Liver (tissue), 9 donors: ENCODE data around the gene C1QTNF1. TPM values are rescaled to one million over a fixed set of nuclear protein-coding genes. Genes with fewer than 3 reads are reported as not detected.

Source experiments
- DNase-seq: peaks from one replicate; pipeline ENCODE4 v3.0.0-alpha.2; 2017; ENCODE audit warnings: low spot score
- H3K27ac ChIP-seq, 2 donors: one replicate each; pipeline ENCODE4 v1.7.0; 2013; ENCODE audit warnings: inconsistent platforms in 2 of 2, low read length in 2 of 2, control low read depth in 1 of 2, low read depth in 1 of 2, mild to moderate bottlenecking in 1 of 2
- H3K27me3 ChIP-seq, 4 donors: one replicate each; pipeline versions ENCODE4 v1.6.1 to v1.7.0; 2013; ENCODE audit warnings: low read length in 3 of 4, inconsistent platforms in 1 of 4, mild to moderate bottlenecking in 1 of 4, moderate library complexity in 1 of 4; ENCODE audit not compliant: control insufficient read depth in 4 of 4, insufficient read depth in 4 of 4
- H3K36me3 ChIP-seq, 4 donors: one replicate each; pipeline versions ENCODE4 v1.6.1 to v1.7.0; 2013; ENCODE audit warnings: low read length in 3 of 4, mild to moderate bottlenecking in 3 of 4, low read depth in 1 of 4, moderate library complexity in 1 of 4; ENCODE audit not compliant: control insufficient read depth in 4 of 4, insufficient read depth in 3 of 4
- H3K4me1 ChIP-seq, 4 donors: one replicate each; pipeline versions ENCODE4 v1.6.1 to v1.7.0; 2013; ENCODE audit warnings: low read length in 3 of 4, mild to moderate bottlenecking in 3 of 4, moderate library complexity in 1 of 4; ENCODE audit not compliant: control insufficient read depth in 4 of 4, insufficient read depth in 4 of 4
- H3K4me3 ChIP-seq, 3 donors: one replicate each; pipeline versions ENCODE4 v1.6.1 to v1.7.0; 2013; ENCODE audit warnings: low read length in 3 of 3, control low read depth in 1 of 3, low read depth in 1 of 3, mild to moderate bottlenecking in 1 of 3
- H3K9ac ChIP-seq, 2 donors: one replicate each; pipeline ENCODE4 v1.7.0; 2013; ENCODE audit warnings: low read length in 2 of 2, mild to moderate bottlenecking in 2 of 2, moderate library complexity in 2 of 2, control low read depth in 1 of 2, low read depth in 1 of 2
- H3K9me3 ChIP-seq, 4 donors: one replicate each; pipeline versions ENCODE4 v1.6.1 to v1.7.0; 2013; ENCODE audit warnings: low read length in 3 of 4; ENCODE audit not compliant: control insufficient read depth in 4 of 4
- ATF3 ChIP-seq: IDR thresholded peaks from 2 replicates; pipeline ENCODE4 v1.6.1; 2016; ENCODE audit warnings: antibody characterized with exemption
- EGR1 ChIP-seq, 2 donors: IDR thresholded peaks; 2 replicates each; pipeline ENCODE4 v1.6.1; 2016 to 2018; ENCODE audit warnings: antibody characterized with exemption in 2 of 2, low read depth in 2 of 2
- FOXA1 ChIP-seq: IDR thresholded peaks from 2 replicates; pipeline ENCODE4 v1.6.1; 2016; ENCODE audit warnings: antibody characterized with exemption
- GABPA ChIP-seq, 2 donors: IDR thresholded peaks in 1 of 2; conservative IDR thresholded peaks in 1 of 2; 2 replicates each; pipeline ENCODE4 v1.6.1; 2016; ENCODE audit warnings: antibody characterized with exemption in 2 of 2, mild to moderate bottlenecking in 1 of 2, moderate library complexity in 1 of 2
- HNF4A ChIP-seq, 2 donors: conservative IDR thresholded peaks; 2 replicates each; pipeline ENCODE4 v1.6.1; 2016; ENCODE audit warnings: antibody characterized with exemption in 2 of 2, mild to moderate bottlenecking in 2 of 2
- HNF4G ChIP-seq: IDR thresholded peaks from 2 replicates; pipeline ENCODE4 v1.6.1; 2016; ENCODE audit warnings: antibody characterized with exemption
- JUND ChIP-seq, 2 donors: IDR thresholded peaks; 2 replicates each; pipeline ENCODE4 v1.6.1; 2016; ENCODE audit warnings: antibody characterized with exemption in 2 of 2
- MAX ChIP-seq: IDR thresholded peaks from 2 replicates; pipeline ENCODE4 v1.6.1; 2016; ENCODE audit warnings: antibody characterized with exemption
- NR2F2 ChIP-seq: IDR thresholded peaks from 2 replicates; pipeline ENCODE4 v1.6.1; 2016; ENCODE audit warnings: antibody characterized with exemption
- RAD21 ChIP-seq, 2 donors: IDR thresholded peaks; 2 replicates each; pipeline ENCODE4 v1.6.1; 2016; ENCODE audit warnings: antibody characterized with exemption in 2 of 2, mild to moderate bottlenecking in 2 of 2
- SP1 ChIP-seq: IDR thresholded peaks from 2 replicates; pipeline ENCODE4 v1.6.1; 2018; ENCODE audit warnings: antibody characterized with exemption, mild to moderate bottlenecking
- TAF1 ChIP-seq: conservative IDR thresholded peaks from 2 replicates; pipeline ENCODE4 v1.6.1; 2016; ENCODE audit warnings: antibody characterized with exemption, mild to moderate bottlenecking
- YY1 ChIP-seq: IDR thresholded peaks from 2 replicates; pipeline ENCODE4 v1.6.1; 2016; ENCODE audit warnings: antibody characterized with exemption, mild to moderate bottlenecking
- WGBS: extraction: QIAGEN DNeasy Blood & Tissue Kit; methylation state at CpG from one replicate; pipeline ENCODE4 v1.1.7; 2013; 5-methylcytosine and 5-hydroxymethylcytosine counted together
- polyA plus RNA-seq, 2 donors: library from polyadenylated mRNA; stranded (reverse) in 1 of 2; unstranded in 1 of 2; fragments of 200-250 nt in 1 of 2; fragments of >200 nt in 1 of 2; fragmentation: Nextera tagmentation in 1 of 2; extraction: Ambion mirVana in 1 of 2; gene quantifications; one replicate each; pipeline versions ENCODE4 v1.2.1 to v1.2.3, GENCODE V29; 2013 to 2015
- total RNA-seq, 2 donors: library from RNA; depleted of rRNA; stranded (reverse); fragments of >200 nt; gene quantifications; one replicate each; pipeline ENCODE4 v1.2.3, GENCODE V29; 2014
- TF ChIP-seq, protein P1 (sequence below): IDR thresholded peaks from 2 replicates; pipeline ENCODE4 v1.6.1; 2016; ENCODE audit warnings: antibody characterized with exemption
- donor health status: healthy.
- donor health status: healthy.
- donor health status: healthy.
- donor health status: healthy.
- donor health status: healthy.

Gene C1QTNF1
- total and polyA plus RNA-seq, 4 donors, result 0.56 to 54.6 (median 16.1) TPM

GRCh38 chr17:78993981-78994671 is 29.8 kb upstream of the C1QTNF1 start:
- Histone ChIP-seq H3K4me1 (no peaks in the 10 kb centered on the region), H3K9ac (no peak overlapping the region), H3K4me3 (no peak overlapping the region), H3K27me3 (no peaks in the 10 kb centered on the region), H3K9me3 (no peaks in the 10 kb centered on the region), H3K36me3 (peaks cover 9 to 40% (median 17%) of the 10 kb centered on the region in 4 donors), H3K27ac (peak overlapping the region; percentile 40 to 52)
- no peak for DNase-seq
- 94% methylated on average over 22 of the region's 22 CpGs for WGBS
- no peak for TF ChIP-seq ATF3
- TF ChIP-seq, protein P1, sequence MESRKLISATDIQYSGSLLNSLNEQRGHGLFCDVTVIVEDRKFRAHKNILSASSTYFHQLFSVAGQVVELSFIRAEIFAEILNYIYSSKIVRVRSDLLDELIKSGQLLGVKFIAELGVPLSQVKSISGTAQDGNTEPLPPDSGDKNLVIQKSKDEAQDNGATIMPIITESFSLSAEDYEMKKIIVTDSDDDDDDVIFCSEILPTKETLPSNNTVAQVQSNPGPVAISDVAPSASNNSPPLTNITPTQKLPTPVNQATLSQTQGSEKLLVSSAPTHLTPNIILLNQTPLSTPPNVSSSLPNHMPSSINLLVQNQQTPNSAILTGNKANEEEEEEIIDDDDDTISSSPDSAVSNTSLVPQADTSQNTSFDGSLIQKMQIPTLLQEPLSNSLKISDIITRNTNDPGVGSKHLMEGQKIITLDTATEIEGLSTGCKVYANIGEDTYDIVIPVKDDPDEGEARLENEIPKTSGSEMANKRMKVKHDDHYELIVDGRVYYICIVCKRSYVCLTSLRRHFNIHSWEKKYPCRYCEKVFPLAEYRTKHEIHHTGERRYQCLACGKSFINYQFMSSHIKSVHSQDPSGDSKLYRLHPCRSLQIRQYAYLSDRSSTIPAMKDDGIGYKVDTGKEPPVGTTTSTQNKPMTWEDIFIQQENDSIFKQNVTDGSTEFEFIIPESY, result no peak
- TF ChIP-seq MAX, result no peak
- TF ChIP-seq JUND (IDR thresholded peaks at IDR 0.05), result no peak
- TF ChIP-seq RAD21 (IDR thresholded peaks at IDR 0.05), result no peak
- TF ChIP-seq FOXA1, result no peak
- TF ChIP-seq HNF4G, result no peak
- no peak for TF ChIP-seq GABPA (IDR thresholded peaks at IDR 0.05 in 1 of 2, conservative IDR thresholded peaks at IDR 0.05 in 1 of 2)
- TF ChIP-seq HNF4A (conservative IDR thresholded peaks at IDR 0.05), result no peak
- TF ChIP-seq NR2F2, result no peak
- TF ChIP-seq SP1, result no peak

DNA sequence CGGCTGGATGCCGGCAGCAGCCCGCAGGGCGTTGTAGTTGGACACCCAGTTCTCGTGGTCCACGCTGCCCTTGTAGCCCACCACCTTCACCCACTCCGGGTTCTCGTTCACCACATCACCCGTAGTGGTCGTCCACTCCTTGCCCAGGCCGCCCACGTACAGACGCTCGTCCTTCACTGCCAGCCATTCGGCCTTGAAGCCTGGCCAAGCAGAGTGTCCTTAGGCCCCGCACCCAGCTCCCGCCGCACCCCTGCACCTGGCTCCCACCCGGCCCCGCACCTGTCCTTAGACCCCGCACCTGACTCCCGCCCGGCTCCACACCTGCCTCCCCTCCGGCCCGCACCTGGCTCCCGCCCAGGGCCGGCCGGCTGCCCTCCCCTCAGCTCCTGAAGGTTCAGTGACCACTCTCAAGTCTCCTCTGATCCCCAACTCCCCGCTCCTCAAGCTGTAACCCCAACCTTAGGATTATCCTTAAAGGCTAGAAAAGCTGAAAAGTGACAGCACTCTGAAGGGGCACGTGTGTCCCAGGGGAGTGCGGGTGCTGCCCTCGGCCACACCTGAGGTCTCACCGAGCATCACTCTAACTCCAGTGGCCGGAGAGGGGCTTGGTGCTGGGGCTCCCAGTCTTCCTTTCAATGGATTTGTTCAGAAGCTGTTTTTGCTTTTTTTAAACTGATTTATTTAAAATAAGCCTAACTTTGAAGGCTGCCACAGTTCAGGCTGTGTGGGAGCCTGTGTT is 28.8 kb upstream of the C1QTNF1 start:
- no peaks in the 10 kb centered on the region for H3K4me1 ChIP-seq
- no peak overlapping the region for H3K4me3 ChIP-seq
- TF ChIP-seq SP1, result no peak
- no peak for TF ChIP-seq RAD21 (IDR thresholded peaks at IDR 0.05)
- no peak for TF ChIP-seq NR2F2
- no peaks in the 10 kb centered on the region for H3K9me3 ChIP-seq
- no peak overlapping the region for H3K27ac ChIP-seq
- H3K27me3 ChIP-seq, result no peaks in the 10 kb centered on the region
- peaks cover 9 to 42% (median 17%) of the 10 kb centered on the region in 4 donors for H3K36me3 ChIP-seq
- H3K9ac ChIP-seq, result no peak overlapping the region
- WGBS, result 90% methylated on average over 34 of the region's 34 CpGs
- DNase-seq, result no peak

DNA sequence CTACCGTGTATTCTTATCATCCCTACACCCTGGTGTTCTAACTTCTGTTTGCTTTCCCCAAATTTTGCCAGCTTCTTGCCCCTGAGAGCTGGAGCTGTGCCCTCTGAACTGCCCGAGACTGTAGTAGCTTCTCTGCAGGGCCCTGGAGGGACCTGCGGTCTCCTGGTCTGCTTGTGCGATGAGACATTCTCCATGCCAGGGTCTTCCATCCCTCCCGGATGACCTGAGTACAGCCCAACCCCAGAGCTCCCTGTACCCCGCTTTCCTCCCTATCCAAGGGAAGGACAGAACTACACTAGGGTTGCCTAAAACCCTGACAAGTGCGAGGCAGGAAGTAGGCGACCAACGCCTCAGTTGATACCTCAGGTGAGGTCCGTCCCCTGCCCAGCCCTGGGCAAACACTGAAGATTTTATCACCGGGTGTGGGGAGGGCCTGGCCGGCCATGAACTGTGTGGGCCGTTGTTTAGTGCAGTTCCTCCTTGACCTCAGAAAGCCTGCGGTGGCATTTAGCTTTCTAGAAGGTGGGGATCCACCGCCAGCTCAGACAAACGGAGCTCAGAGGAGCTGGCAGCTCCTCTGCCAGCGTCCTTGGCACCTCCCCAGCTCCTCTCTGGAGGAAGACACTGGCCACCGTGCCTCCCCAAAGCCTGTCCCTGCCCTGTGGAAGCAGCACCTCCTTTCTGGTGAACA is 28.1 kb upstream of the C1QTNF1 start:
- Histone ChIP-seq H3K27me3 (no peaks in the 10 kb centered on the region), H3K9ac (no peak overlapping the region)
- 67% methylated on average over 18 of the region's 18 CpGs for WGBS

More for the DNA sequence above, 28.1 kb upstream of the C1QTNF1 start:
- H3K27ac ChIP-seq, result peak overlapping the region in 1 of 2 donors; percentile 26
- TF ChIP-seq TAF1, result no peak
- TF ChIP-seq YY1, result no peak
- no peak for TF ChIP-seq HNF4G
- TF ChIP-seq ATF3, result no peak
- TF ChIP-seq FOXA1, result no peak
- no peak for TF ChIP-seq GABPA (IDR thresholded peaks at IDR 0.05 in 1 of 2, conservative IDR thresholded peaks at IDR 0.05 in 1 of 2)
- no peak for TF ChIP-seq JUND (IDR thresholded peaks at IDR 0.05)
- TF ChIP-seq, protein P1, result no peak
- no peak for TF ChIP-seq EGR1 (IDR thresholded peaks at IDR 0.05; ENCODE audit: low read depth in 2 of 2)
- no peak for DNase-seq
- H3K9me3 ChIP-seq, result no peaks in the 10 kb centered on the region
- H3K4me3 ChIP-seq, result no peak overlapping the region
- no peaks in the 10 kb centered on the region for H3K4me1 ChIP-seq
- peaks cover 8 to 39% (median 13%) of the 10 kb centered on the region in 4 donors for H3K36me3 ChIP-seq
